GM13977 (cell line): Measurements from ENCODE around the gene KCNG2.

ENCODE experiments used
- DNase-seq: peaks from one replicate; pipeline ENCODE4 v3.0.0; 2012; ENCODE audit warnings: low spot score
- CTCF ChIP-seq: IDR thresholded peaks from 2 replicates; pipeline ENCODE4 v1.5.1; 2012; ENCODE audit warnings: mild to moderate bottlenecking, control low read depth; ENCODE audit not compliant: insufficient read depth; ENCODE audit errors: extremely low read depth, missing control alignments
- in situ Hi-C: fragments of 300-500 bp; cut with MboI; formaldehyde crosslinking; loops from one replicate; pipeline ENCODE4 v1.12.0; 2022; ENCODE audit warnings: low sequenced_read_pairs, low pct_unique_long_range_greater_than_20kb, mixed read lengths, inconsistent platforms; ENCODE audit not compliant: unreplicated experiment

The KCNG2 gene

GRCh38 chr18:79794846-79795245 is 2.9 kb upstream of the KCNG2 start:
- no peak for DNase-seq
- no peak for TF ChIP-seq CTCF
- in situ Hi-C loops: no loop called here

GRCh38 chr18:79795446-79795845 is 2.3 kb upstream of the KCNG2 start:
- in situ Hi-C loops: no loop called here
- DNase-seq: no peak
- TF ChIP-seq CTCF: no peak

GRCh38 chr18:79796016-79796415 is 1.7 kb upstream of the KCNG2 start:
- in situ Hi-C loops: no loop called here
- no peak for DNase-seq
- no peak for TF ChIP-seq CTCF

- in situ Hi-C loops: no loop called here
- TF ChIP-seq CTCF: no peak
Measured at GRCh38 chr18:79796531-79797405, 970 bp upstream of the KCNG2 start.

GRCh38 chr18:79798346-79798998 is 734 bp downstream of the KCNG2 start:
- DNase-seq: peak; percentile 42
- TF ChIP-seq CTCF: no peak
- in situ Hi-C loops: no loop called here

More at GRCh38 chr18:79796531-79797405, 970 bp upstream of the KCNG2 start:
- DNase-seq: peak; percentile 30

GRCh38 chr18:79798999-79799370 is 1.2 kb downstream of the KCNG2 start:
- in situ Hi-C loops: no loop called here
- TF ChIP-seq CTCF: no peak
- no peak for DNase-seq
